IMR-90 (cell line): Measurements from ENCODE around the gene DOCK1. TPM values are rescaled to one million over a fixed set of nuclear protein-coding genes. Genes with fewer than 3 reads are reported as not detected.

Source experiments
- ATAC-seq: fragments of 200-7000 bp; cut with Tn5 transposase; 2 replicates; pipeline ENCODE4 v1.9.1; 2020; ENCODE audit warnings: low read depth, mild to moderate bottlenecking, moderate library complexity
- BruUV-seq: library from RNA; stranded (reverse); fragments of 400-500 nt; replicated peaks from 2 replicates; lab custom pipeline; 2021; lab: Mats Ljungman, UMichigan
- CTCF ChIA-PET: fragments of 300-600 bp; formaldehyde crosslinking; extraction: SDS; loops from one replicate; lab custom pipeline; 2021; ENCODE audit warnings: antibody characterized with exemption; lab: Yijun Ruan, JAX
- POLR2A ChIA-PET: fragments of 300-600 bp; sonication (Branson Sonifier 250); formaldehyde crosslinking; loops from one replicate; lab custom pipeline; 2022; ENCODE audit warnings: antibody characterized with exemption; ENCODE audit not compliant: unreplicated experiment; lab: Charles Lee
- DNase-seq: peaks from one replicate; pipeline ENCODE4 v3.0.0; 2013
- H2AFZ ChIP-seq: replicated peaks from 2 replicates; pipeline ENCODE3; 2013; ENCODE audit warnings: low read length, mild to moderate bottlenecking; ENCODE audit not compliant: poor library complexity
- H2AK5ac ChIP-seq: 2 replicates; pipeline ENCODE4 v1.6.1; 2013; ENCODE audit warnings: low read depth, low read length, inconsistent platforms
- H2AK9ac ChIP-seq: replicated peaks from 2 replicates; pipeline ENCODE3; 2013; ENCODE audit warnings: mild to moderate bottlenecking, low read depth, low read length, moderate library complexity; ENCODE audit not compliant: poor library complexity
- H2BK120ac ChIP-seq: 2 replicates; pipeline ENCODE4 v1.6.1; 2013; ENCODE audit warnings: low read depth, low read length, inconsistent platforms
- H2BK15ac ChIP-seq: 3 replicates; pipeline ENCODE4 v1.6.1; 2013; ENCODE audit warnings: low read depth, low read length, inconsistent platforms
- H2BK20ac ChIP-seq: 2 replicates; pipeline ENCODE4 v1.6.1; 2013; ENCODE audit warnings: low read depth, mild to moderate bottlenecking, inconsistent platforms, low read length, moderate library complexity
- H2BK5ac ChIP-seq: 2 replicates; pipeline ENCODE4 v1.6.1; 2013; ENCODE audit warnings: mild to moderate bottlenecking, low read depth, low read length, inconsistent platforms; ENCODE audit not compliant: poor library complexity, severe bottlenecking
- H3K14ac ChIP-seq: replicated peaks from 2 replicates; pipeline ENCODE4 v1.6.1; 2013; ENCODE audit warnings: low read depth, low read length, inconsistent platforms
- H3K18ac ChIP-seq: 2 replicates; pipeline ENCODE4 v1.6.1; 2013; ENCODE audit warnings: low read depth, low read length, control low read depth
- H3K23ac ChIP-seq: 2 replicates; pipeline ENCODE4 v1.6.1; 2013; ENCODE audit warnings: low read depth, low read length, inconsistent platforms
- H3K27ac ChIP-seq: 2 replicates; pipeline ENCODE4 v1.5.1; 2013; ENCODE audit warnings: mild to moderate bottlenecking, control low read depth, low read length; ENCODE audit not compliant: insufficient read depth
- H3K27me3 ChIP-seq: 2 replicates; pipeline ENCODE4 v1.6.1; 2013; ENCODE audit warnings: low read length; ENCODE audit not compliant: control insufficient read depth, insufficient read depth
- H3K36me3 ChIP-seq: 2 replicates; pipeline ENCODE4 v1.6.1; 2013; ENCODE audit warnings: low read length, mixed read lengths; ENCODE audit not compliant: control insufficient read depth, insufficient read depth
- H3K4ac ChIP-seq: 2 replicates; pipeline ENCODE4 v1.6.1; 2013; ENCODE audit warnings: low read depth, low read length, inconsistent platforms
- H3K4me1 ChIP-seq: 2 replicates; pipeline ENCODE4 v1.6.1; 2013; ENCODE audit warnings: low read length, mixed read lengths; ENCODE audit not compliant: control insufficient read depth, insufficient read depth
- H3K4me2 ChIP-seq: 2 replicates; pipeline ENCODE4 v1.6.1; 2013; ENCODE audit warnings: low read depth, mild to moderate bottlenecking, control low read depth, low read length, moderate library complexity
- H3K4me3 ChIP-seq: 2 replicates; pipeline ENCODE4 v1.5.1; 2013; ENCODE audit warnings: low read depth, mild to moderate bottlenecking, control low read depth, low read length, moderate library complexity; ENCODE audit not compliant: insufficient read depth
- H3K56ac ChIP-seq: 2 replicates; pipeline ENCODE4 v1.6.1; 2013; ENCODE audit warnings: low read length, inconsistent platforms; ENCODE audit not compliant: insufficient read depth; ENCODE audit errors: extremely low read depth
- H3K79me1 ChIP-seq, 2 experiments: 2 replicates each; pipeline ENCODE4 v1.6.1; 2013; ENCODE audit warnings: low read length in 2 of 2, inconsistent platforms in 1 of 2, low read depth in 1 of 2
- H3K9ac ChIP-seq: 2 replicates; pipeline ENCODE4 v1.6.1; 2013; ENCODE audit warnings: low read depth, low read length, control low read depth
- H3K9me1 ChIP-seq: 2 replicates; pipeline ENCODE4 v1.6.1; 2013; ENCODE audit warnings: low read length, inconsistent platforms; ENCODE audit not compliant: insufficient read depth
- H3K9me3 ChIP-seq: 2 replicates; pipeline ENCODE4 v1.6.1; 2013; ENCODE audit warnings: low read length; ENCODE audit not compliant: control insufficient read depth, insufficient read depth
- H4K20me1 ChIP-seq: 2 replicates; pipeline ENCODE4 v1.6.1; 2013; ENCODE audit warnings: low read length, inconsistent platforms; ENCODE audit not compliant: insufficient read depth
- H4K5ac ChIP-seq: 2 replicates; pipeline ENCODE4 v1.6.1; 2013; ENCODE audit warnings: mild to moderate bottlenecking, low read depth, low read length, control low read depth
- H4K8ac ChIP-seq, 2 experiments: 2 replicates each; pipeline ENCODE4 v1.6.1; 2013; ENCODE audit warnings: low read depth in 2 of 2, low read length in 2 of 2, control low read depth in 1 of 2, inconsistent platforms in 1 of 2
- H4K91ac ChIP-seq: 2 replicates; pipeline ENCODE4 v1.6.1; 2013; ENCODE audit warnings: low read depth, low read length, inconsistent platforms; ENCODE audit not compliant: insufficient read depth
- CEBPB ChIP-seq: IDR thresholded peaks from 2 replicates; pipeline ENCODE4 v1.6.1; 2012; ENCODE audit warnings: low read depth, low read length, improper control_type of control experiment
- FOS ChIP-seq: fragments of 150-350 bp; IDR thresholded peaks from 2 replicates; pipeline ENCODE4 v1.6.1; 2016; ENCODE audit warnings: low read depth, low read length
- MAFK ChIP-seq: IDR thresholded peaks from 2 replicates; pipeline ENCODE4 v1.6.1; 2012; ENCODE audit warnings: low read depth, low read length, improper control_type of control experiment
- MAZ ChIP-seq: IDR thresholded peaks from 2 replicates; pipeline ENCODE4 v1.6.1; 2012; ENCODE audit warnings: low read depth, mild to moderate bottlenecking, low read length, improper control_type of control experiment, moderate library complexity, borderline replicate concordance
- MXI1 ChIP-seq: IDR thresholded peaks from 2 replicates; pipeline ENCODE4 v1.6.1; 2012; ENCODE audit warnings: low read depth, mild to moderate bottlenecking, low read length, moderate library complexity, borderline replicate concordance
- NFE2L2 ChIP-seq: fragments of 150-350 bp; IDR thresholded peaks from 2 replicates; pipeline ENCODE4 v1.6.1; 2016; ENCODE audit warnings: low read depth, mild to moderate bottlenecking, low read length
- RAD21 ChIP-seq: IDR thresholded peaks from 2 replicates; pipeline ENCODE4 v1.6.1; 2012; ENCODE audit warnings: low read length, improper control_type of control experiment
- RCOR1 ChIP-seq: IDR thresholded peaks from 2 replicates; pipeline ENCODE4 v1.6.1; 2012; ENCODE audit warnings: mild to moderate bottlenecking, low read length, improper control_type of control experiment; ENCODE audit not compliant: insufficient replicate concordance
- RFX5 ChIP-seq: IDR thresholded peaks from 2 replicates; pipeline ENCODE4 v1.8.0; 2012; ENCODE audit warnings: low read depth, mild to moderate bottlenecking, low read length, moderate library complexity
- SMC3 ChIP-seq: fragments of 150-350 bp; IDR thresholded peaks from 2 replicates; pipeline ENCODE4 v1.6.1; 2016; ENCODE audit warnings: low read depth, mild to moderate bottlenecking, antibody characterized with exemption, low read length, moderate library complexity
- USF2 ChIP-seq: fragments of 150-350 bp; IDR thresholded peaks from 2 replicates; pipeline ENCODE4 v1.6.1; 2017; ENCODE audit warnings: mild to moderate bottlenecking, antibody characterized with exemption, low read length, low read depth
- WGBS, 2 experiments: methylation state at CpG; one replicate each; pipeline versions ENCODE4 v1.1.5 to v1.1.7; 2013; ENCODE audit warnings: missing lambda C conversion rate in 2 of 2; ENCODE audit not compliant: insufficient read length in 1 of 2; ENCODE audit errors: extremely low coverage in 2 of 2; 5-methylcytosine and 5-hydroxymethylcytosine counted together
- dilution Hi-C: fragments of 300-500 bp; cut with HindIII; formaldehyde crosslinking; loops from one replicate; pipeline ENCODE4 v1.14.3; 2018; ENCODE audit warnings: low sequenced_read_pairs; ENCODE audit not compliant: unreplicated experiment
- in situ Hi-C: fragments of 300-500 bp; cut with MboI; formaldehyde crosslinking; loops from 3 replicates; pipeline ENCODE4 v1.14.3; 2019; ENCODE audit warnings: low sequenced_read_pairs, inconsistent platforms, mixed read lengths
- intact Hi-C: fragments of 100-400 bp; cut with micrococcal nuclease; formaldehyde crosslinking; loops from 2 replicates; pipeline ENCODE4 v1.10.0; 2022
- polyA plus RNA-seq, 3 experiments: library from polyadenylated mRNA; depleted of rRNA; stranded (reverse); fragments of >200 nt; gene quantifications; 2 replicates each; pipeline ENCODE4 v1.2.3, GENCODE V29; 2012; ENCODE audit warnings: low replicate concordance in 1 of 3
- total RNA-seq: library from RNA; depleted of rRNA; stranded (reverse); fragments of >200 nt; gene quantifications from 2 replicates; pipeline ENCODE4 v1.2.3, GENCODE V29; 2012
- TF ChIP-seq, protein P1 (sequence below): fragments of 150-350 bp; IDR thresholded peaks from 2 replicates; pipeline ENCODE4 v1.6.1; 2016; ENCODE audit warnings: low read depth, mild to moderate bottlenecking, low read length, moderate library complexity, borderline replicate concordance

The DOCK1 gene
- total and polyA plus RNA-seq, 2 of the 4 experiments (the other 2 are of a cell fraction), result 28.2 to 71.0 TPM

GRCh38 chr10:127021801-127022200 is 116.6 kb downstream of the DOCK1 start:
- Histone ChIP-seq H3K9me1 (peaks cover 3% of the 10 kb centered on the region), H3K27me3 (no peaks in the 10 kb centered on the region), H2BK20ac (no peak overlapping the region), H4K8ac (no peak overlapping the region), H4K5ac (no peak overlapping the region), H4K91ac (no peak overlapping the region), H2AFZ (no peak overlapping the region), H3K4me1 (no peaks in the 10 kb centered on the region; the same call in 1 of the 2 replicates), H3K4ac (no peak overlapping the region), H3K27ac (no peak overlapping the region), H3K36me3 (peaks cover 47% of the 10 kb centered on the region), H4K20me1 (no peaks in the 10 kb centered on the region), H3K18ac (no peak overlapping the region), H2BK120ac (no peak overlapping the region), H2AK9ac (no peak overlapping the region), H2AK5ac (no peak overlapping the region), H3K23ac (no peak overlapping the region), H2BK15ac (no peak overlapping the region), H3K79me1 (peaks cover 10 to 38% of the 10 kb centered on the region in 2 experiments; a peak in 3 of 4 replicates), H2BK5ac (no peak overlapping the region), H3K4me3 (no peak overlapping the region), H3K4me2 (no peak overlapping the region), H3K9me3 (no peaks in the 10 kb centered on the region), H3K9ac (no peak overlapping the region), H3K56ac (no peak overlapping the region), H3K14ac (no peak overlapping the region)
- intact Hi-C loops (no loop called here), in situ Hi-C loops (no loop called here), dilution Hi-C loops (no loop called here)
- CTCF ChIA-PET, result no interaction called here
- DNase-seq (no peak), ATAC-seq (no peak)
- no TSS peak for BruUV-seq
- TF ChIP-seq MAZ (no peak), USF2 (no peak), RCOR1 (no peak), MXI1 (no peak), SMC3 (no peak), FOS (no peak), RFX5 (no peak), MAFK (no peak), NFE2L2 (no peak), RAD21 (no peak), CEBPB (no peak)
- TF ChIP-seq, protein P1, sequence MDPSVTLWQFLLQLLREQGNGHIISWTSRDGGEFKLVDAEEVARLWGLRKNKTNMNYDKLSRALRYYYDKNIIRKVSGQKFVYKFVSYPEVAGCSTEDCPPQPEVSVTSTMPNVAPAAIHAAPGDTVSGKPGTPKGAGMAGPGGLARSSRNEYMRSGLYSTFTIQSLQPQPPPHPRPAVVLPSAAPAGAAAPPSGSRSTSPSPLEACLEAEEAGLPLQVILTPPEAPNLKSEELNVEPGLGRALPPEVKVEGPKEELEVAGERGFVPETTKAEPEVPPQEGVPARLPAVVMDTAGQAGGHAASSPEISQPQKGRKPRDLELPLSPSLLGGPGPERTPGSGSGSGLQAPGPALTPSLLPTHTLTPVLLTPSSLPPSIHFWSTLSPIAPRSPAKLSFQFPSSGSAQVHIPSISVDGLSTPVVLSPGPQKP, result no peak
- WGBS, 2 experiments, result no CpG with 5 or more reads among the region's 6 CpGs
- POLR2A ChIA-PET, result no interaction called here
